Lung (tissue), 13 donors: ENCODE data around the gene SHMT2. TPM values are rescaled to one million over a fixed set of nuclear protein-coding genes. Genes with fewer than 3 reads are reported as not detected.
"Not testable (repeated sequence)": the region's sequence is repeated elsewhere in the genome, so short reads cannot be mapped to it uniquely, and the experiment has no call there.

Experiments used
- ATAC-seq: fragments of 200-7000 bp; cut with Tn5 transposase; one replicate; pipeline ENCODE4 v1.9.1; 2020; ENCODE audit warnings: moderate number of reproducible peaks; ENCODE audit not compliant: insufficient read depth, low FRiP score
- DNase-seq, 3 donors: peaks; one replicate each; pipeline ENCODE4 v3.0.0-alpha.2; 2013 to 2017
- H3K27ac ChIP-seq, 2 donors: one replicate each; pipeline ENCODE4 v1.5.1; 2013; ENCODE audit warnings: mild to moderate bottlenecking in 2 of 2, moderate library complexity in 2 of 2, control low read depth in 1 of 2, inconsistent platforms in 1 of 2, low read depth in 1 of 2, low read length in 1 of 2
- H3K27me3 ChIP-seq, 3 donors: one replicate each; pipeline ENCODE4 v1.5.1; 2013; ENCODE audit warnings: low read length in 2 of 3; ENCODE audit not compliant: control insufficient read depth in 3 of 3, insufficient read depth in 3 of 3
- H3K36me3 ChIP-seq, 4 donors: one replicate each; pipeline ENCODE4 v1.5.1; 2013; ENCODE audit warnings: low read length in 4 of 4, mild to moderate bottlenecking in 1 of 4, moderate library complexity in 1 of 4; ENCODE audit not compliant: control insufficient read depth in 4 of 4, insufficient read depth in 4 of 4
- H3K4me1 ChIP-seq, 5 donors: one replicate each; pipeline ENCODE4 v1.5.1; 2013; ENCODE audit warnings: low read length in 5 of 5, mild to moderate bottlenecking in 2 of 5, moderate library complexity in 1 of 5; ENCODE audit not compliant: control insufficient read depth in 5 of 5, insufficient read depth in 5 of 5
- H3K4me3 ChIP-seq: one replicate; pipeline ENCODE4 v1.5.1; 2013; ENCODE audit warnings: mild to moderate bottlenecking, control low read depth, moderate library complexity
- H3K9ac ChIP-seq, 2 donors: one replicate each; pipeline ENCODE4 v1.5.1; 2013; ENCODE audit warnings: low read length in 2 of 2, control low read depth in 1 of 2; ENCODE audit not compliant: insufficient read depth in 1 of 2
- H3K9me3 ChIP-seq, 4 donors: one replicate each; pipeline ENCODE4 v1.5.1; 2013; ENCODE audit warnings: low read length in 3 of 4, mild to moderate bottlenecking in 1 of 4, moderate library complexity in 1 of 4; ENCODE audit not compliant: control insufficient read depth in 4 of 4, insufficient read depth in 3 of 4
- CTCF ChIP-seq: IDR thresholded peaks from 2 replicates; pipeline ENCODE4 v1.5.1; 2012; ENCODE audit warnings: mild to moderate bottlenecking; ENCODE audit errors: control extremely low read depth, extremely low read depth
- WGBS, 2 donors: extraction: QIAGEN DNeasy Blood & Tissue Kit; methylation state at CpG; one replicate each; pipeline ENCODE4 v1.1.7; 2013; 5-methylcytosine and 5-hydroxymethylcytosine counted together
- polyA plus RNA-seq, 2 donors: library from polyadenylated mRNA; stranded (reverse); fragments of 200-250 nt; gene quantifications; one replicate each; pipeline ENCODE4 v1.2.1, GENCODE V29; 2013
- small RNA-seq: library from RNA; depleted of rRNA; stranded (forward); fragments of <200 nt; gene quantifications from one replicate; pipeline ENCODE3, GENCODE V24; 2014; ENCODE audit warnings: low replicate concordance
- total RNA-seq, 2 donors: library from RNA; depleted of rRNA in 1 of 2; stranded (reverse); fragments of >200 nt in 1 of 2; gene quantifications; one replicate each; pipeline ENCODE4 v1.2.1, GENCODE V29; 2014 to 2021
- donor health status: control.
- donor health status: control.
- donor health status: Bipolar disorder and iron deficiency.
- donor health status: healthy.
- donor health status: DM: yes; HTN: yes; CAD: no.

SHMT2 gene
- total and polyA plus RNA-seq, 4 donors, result 46.1 to 113 (median 76.8) TPM

- WGBS, 2 donors, result 93 to 97% methylated on average over 15 of the region's 15 CpGs
- Histone ChIP-seq H3K27me3 (no peaks in the 10 kb centered on the region), H3K4me1 (peaks cover 0 to 1% (median 0%) of the 10 kb centered on the region in 5 donors), H3K9ac (no peak overlapping the region), H3K4me3 (no peak overlapping the region), H3K9me3 (no peaks in the 10 kb centered on the region), H3K27ac (no peak overlapping the region), H3K36me3 (peaks cover 8 to 16% (median 15%) of the 10 kb centered on the region in 4 donors)
- DNase-seq, result no peak
- ATAC-seq, result no peak
- TF ChIP-seq CTCF, result no peak
Measured at GRCh38 chr12:57278465-57279381, 49.2 kb downstream of the SHMT2 start.

GRCh38 chr12:57280211-57281062 lies 50.9 kb downstream of the SHMT2 start:
- WGBS, 2 donors, result 76 to 87% methylated on average over 9 of the region's 9 CpGs
- Histone ChIP-seq H3K27me3 (no peaks in the 10 kb centered on the region), H3K36me3 (peaks cover 8 to 18% (median 14%) of the 10 kb centered on the region in 4 donors), H3K4me1 (peaks cover 0 to 7% (median 1%) of the 10 kb centered on the region in 5 donors), H3K27ac (peak overlapping the region in 1 of 2 donors; percentile 71), H3K9ac (no peak overlapping the region), H3K9me3 (no peaks in the 10 kb centered on the region), H3K4me3 (no peak overlapping the region)
- no peak for DNase-seq
- TF ChIP-seq CTCF, result no peak
- peak; percentile 89 for ATAC-seq

DNA sequence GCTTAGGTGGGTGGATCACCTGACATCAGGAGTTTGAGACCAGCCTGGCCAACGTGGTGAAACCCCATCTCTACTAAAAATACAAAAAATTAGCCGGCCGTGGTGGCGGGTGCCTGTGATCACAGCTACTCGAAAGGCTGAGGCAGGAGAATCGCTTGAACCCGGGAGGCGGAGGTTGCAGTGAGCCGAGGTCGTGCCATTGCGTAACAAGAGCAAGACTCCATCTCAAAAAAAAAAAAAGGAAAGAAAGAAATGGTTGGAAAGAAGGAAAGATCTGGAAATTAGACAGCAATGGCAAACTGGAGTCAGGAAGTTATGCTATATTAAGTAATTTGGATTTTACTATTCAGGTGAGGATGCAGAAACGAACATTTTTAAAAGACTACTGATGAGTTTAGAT lies 52.6 kb downstream of the SHMT2 start:
- not testable (repeated sequence) for H3K4me1 ChIP-seq, H3K9me3 ChIP-seq, H3K27me3 ChIP-seq, H3K9ac ChIP-seq, H3K27ac ChIP-seq, DNase-seq, ATAC-seq, H3K4me3 ChIP-seq
- 88 to 93% methylated on average over 12 of the region's 12 CpGs for WGBS, 2 donors
- H3K36me3 ChIP-seq, result peaks cover 10 to 18% (median 14%) of the 10 kb centered on the region in 4 donors

Small RNA genes within 50 kb of the gene (small RNA-seq; reads per million reads assigned to genes)
- not detected for gene MIR1228

Other genes starting within 250 kb of the SHMT2 start
- gene ZBTB39, start 223.2 kb upstream of the SHMT2 start, total RNA-seq, result 1 to 10 TPM; 6.4 to 9.1 TPM
- 1 to 10 TPM; 2.2 to 2.5 TPM for gene ZBTB39, start 223.2 kb upstream of the SHMT2 start, polyA plus RNA-seq
- not detected for gene TAC3, start 213.2 kb upstream of the SHMT2 start, total RNA-seq
- gene TAC3, start 213.2 kb upstream of the SHMT2 start, polyA plus RNA-seq, result not detected
- gene MYO1A, start 179.6 kb upstream of the SHMT2 start, total RNA-seq, result under 1 TPM; 0.09 to 0.67 TPM
- gene MYO1A, start 179.6 kb upstream of the SHMT2 start, polyA plus RNA-seq, result under 1 TPM; 0.13 to 0.28 TPM
- gene NEMP1, start 150.9 kb upstream of the SHMT2 start, total RNA-seq, result 10 to 100 TPM; 10.6 to 14.3 TPM
- gene NEMP1, start 150.9 kb upstream of the SHMT2 start, polyA plus RNA-seq, result 1 to 10 TPM; 3.7 to 4.8 TPM
- 10 to 100 TPM; 45.2 to 51.3 TPM for gene NAB2, start 140.6 kb upstream of the SHMT2 start, total RNA-seq
- gene NAB2, start 140.6 kb upstream of the SHMT2 start, polyA plus RNA-seq, result 10 to 100 TPM; 16.7 to 32.5 TPM
- 100 to 1,000 TPM; 118 to 216 TPM for gene STAT6, start 118.3 kb upstream of the SHMT2 start, total RNA-seq
- gene STAT6, start 118.3 kb upstream of the SHMT2 start, polyA plus RNA-seq, result 100 to 1,000 TPM; 150 to 199 TPM
- gene LRP1, start 101.2 kb upstream of the SHMT2 start, total RNA-seq, result 100 to 1,000 TPM; 166 to 338 TPM
- gene LRP1, start 101.2 kb upstream of the SHMT2 start, polyA plus RNA-seq, result 10 to 100 TPM; 52.6 to 77.4 TPM
- gene LRP1-AS, start 82.1 kb upstream of the SHMT2 start, total RNA-seq, result not detected
- gene LRP1-AS, start 82.1 kb upstream of the SHMT2 start, polyA plus RNA-seq, result not detected
- under 1 TPM; 0.80 to 0.94 TPM for gene NXPH4, start 12.9 kb upstream of the SHMT2 start, total RNA-seq
- gene NXPH4, start 12.9 kb upstream of the SHMT2 start, polyA plus RNA-seq, result under 1 TPM; 0.15 to 0.16 TPM
- 1 to 10 TPM; 1.7 to 5.9 TPM for gene STAC3, start 21.5 kb downstream of the SHMT2 start, total RNA-seq
- 1 to 10 TPM; 6.9 to 7.4 TPM for gene STAC3, start 21.5 kb downstream of the SHMT2 start, polyA plus RNA-seq
- 10 to 100 TPM; 41.9 to 60.7 TPM for gene R3HDM2, start 201.3 kb downstream of the SHMT2 start, total RNA-seq
- 10 to 100 TPM; 18.1 to 19.4 TPM for gene R3HDM2, start 201.3 kb downstream of the SHMT2 start, polyA plus RNA-seq
- gene INHBC, start 205.1 kb downstream of the SHMT2 start, total RNA-seq, result not detected
- gene INHBC, start 205.1 kb downstream of the SHMT2 start, polyA plus RNA-seq, result under 1 TPM in 1 of 2 donors, not detected in 1; 0.02 TPM
- under 1 TPM in 1 of 2 donors, not detected in 1; 0.12 TPM for gene INHBE, start 225.6 kb downstream of the SHMT2 start, total RNA-seq
- gene INHBE, start 225.6 kb downstream of the SHMT2 start, polyA plus RNA-seq, result not detected
- gene GLI1, start 230.1 kb downstream of the SHMT2 start, total RNA-seq, result 1 to 10 TPM; 2.4 to 5.7 TPM
- 1 to 10 TPM in 1 of 2 donors, under 1 TPM in 1; 0.74 to 1.7 TPM for gene GLI1, start 230.1 kb downstream of the SHMT2 start, polyA plus RNA-seq